ENCODE data around the gene DLGAP1. TPM values are rescaled to one million over a fixed set of nuclear protein-coding genes. Genes with fewer than 3 reads are reported as not detected.
A peak's percentile ranks its signal among the peaks of the same experiment; 100 is the strongest.

DLGAP1 gene
- total RNA-seq, 1 experiment from 2014 or later = 23.0 TPM

DNA sequence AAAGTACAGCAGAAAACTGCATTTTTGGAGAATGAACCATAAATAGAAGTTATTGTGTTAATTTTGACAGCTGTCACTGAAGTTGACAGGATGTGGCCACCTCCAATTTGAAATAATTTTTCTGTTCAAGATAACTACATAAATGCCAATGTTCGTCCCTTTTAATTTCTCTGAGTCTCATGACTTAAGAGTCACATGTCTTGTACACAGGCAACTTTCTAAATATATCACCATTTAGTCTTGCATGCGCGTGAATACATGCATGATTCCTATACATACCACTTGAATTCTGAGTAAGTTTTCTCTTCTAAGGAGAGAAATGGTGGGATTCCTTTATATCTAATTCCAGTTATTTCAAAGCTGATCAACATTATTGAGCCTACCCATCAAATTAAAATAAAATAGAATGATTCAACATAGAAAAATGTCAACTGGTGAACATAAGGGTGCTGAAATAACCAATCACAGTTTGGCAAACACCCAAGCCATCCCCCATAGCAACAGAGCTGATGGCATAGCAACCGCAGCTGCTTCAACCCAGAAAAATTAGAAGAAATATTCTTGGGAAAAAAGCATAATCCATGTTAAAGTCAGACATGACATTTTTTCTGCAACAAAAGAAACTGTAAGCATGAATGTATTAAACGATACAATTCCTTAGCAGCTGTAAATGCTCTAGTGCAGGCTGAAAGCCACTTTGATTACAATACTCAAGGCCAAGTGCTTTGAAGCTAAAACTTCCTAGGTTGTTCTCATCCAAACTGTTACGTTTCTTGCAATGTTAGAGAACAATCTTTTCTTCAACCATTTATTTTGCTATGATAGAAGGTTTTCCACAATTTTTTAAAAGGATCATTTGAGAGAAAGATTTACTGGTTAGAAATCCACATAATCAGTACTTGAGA lies 282.7 kb downstream of the DLGAP1 start:
- H3K36me3 Mint-ChIP-seq = no peaks in the 10 kb centered on the region
- H3K4me3 Mint-ChIP-seq = no peak overlapping the region
- POLR2A ChIA-PET = no interaction called here
- no peaks in the 10 kb centered on the region for H3K27me3 Mint-ChIP-seq (ENCODE audit: low read depth)
- no peaks in the 10 kb centered on the region for H3K9me3 Mint-ChIP-seq
- peaks cover 8% of the 10 kb centered on the region for H3K4me1 Mint-ChIP-seq
- DNase-seq (ENCODE audit: low spot score) (no peak), ATAC-seq (no peak)
- no peak for TF ChIP-seq ZNF317 (CRISPR knock-in tag; IDR thresholded peaks at IDR 0.05; ENCODE audit: borderline replicate concordance, low read depth)
- TF ChIP-seq NR1H2 (CRISPR knock-in tag; IDR thresholded peaks at IDR 0.05) = no peak
- TF ChIP-seq, protein P1, sequence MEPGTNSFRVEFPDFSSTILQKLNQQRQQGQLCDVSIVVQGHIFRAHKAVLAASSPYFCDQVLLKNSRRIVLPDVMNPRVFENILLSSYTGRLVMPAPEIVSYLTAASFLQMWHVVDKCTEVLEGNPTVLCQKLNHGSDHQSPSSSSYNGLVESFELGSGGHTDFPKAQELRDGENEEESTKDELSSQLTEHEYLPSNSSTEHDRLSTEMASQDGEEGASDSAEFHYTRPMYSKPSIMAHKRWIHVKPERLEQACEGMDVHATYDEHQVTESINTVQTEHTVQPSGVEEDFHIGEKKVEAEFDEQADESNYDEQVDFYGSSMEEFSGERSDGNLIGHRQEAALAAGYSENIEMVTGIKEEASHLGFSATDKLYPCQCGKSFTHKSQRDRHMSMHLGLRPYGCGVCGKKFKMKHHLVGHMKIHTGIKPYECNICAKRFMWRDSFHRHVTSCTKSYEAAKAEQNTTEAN (CRISPR knock-in tag; IDR thresholded peaks at IDR 0.05) = no peak
- no peak for TF ChIP-seq ZBTB21 (CRISPR knock-in tag; IDR thresholded peaks at IDR 0.05; ENCODE audit: borderline replicate concordance)
- no peak for TF ChIP-seq MYBL2 (CRISPR knock-in tag; IDR thresholded peaks at IDR 0.05)
- TF ChIP-seq, protein P2, sequence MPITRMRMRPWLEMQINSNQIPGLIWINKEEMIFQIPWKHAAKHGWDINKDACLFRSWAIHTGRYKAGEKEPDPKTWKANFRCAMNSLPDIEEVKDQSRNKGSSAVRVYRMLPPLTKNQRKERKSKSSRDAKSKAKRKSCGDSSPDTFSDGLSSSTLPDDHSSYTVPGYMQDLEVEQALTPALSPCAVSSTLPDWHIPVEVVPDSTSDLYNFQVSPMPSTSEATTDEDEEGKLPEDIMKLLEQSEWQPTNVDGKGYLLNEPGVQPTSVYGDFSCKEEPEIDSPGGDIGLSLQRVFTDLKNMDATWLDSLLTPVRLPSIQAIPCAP (CRISPR knock-in tag; IDR thresholded peaks at IDR 0.05) = no peak
- no peak for TF ChIP-seq SP1 (CRISPR knock-in tag; conservative IDR thresholded peaks at IDR 0.05)
- TF ChIP-seq, protein P3, sequence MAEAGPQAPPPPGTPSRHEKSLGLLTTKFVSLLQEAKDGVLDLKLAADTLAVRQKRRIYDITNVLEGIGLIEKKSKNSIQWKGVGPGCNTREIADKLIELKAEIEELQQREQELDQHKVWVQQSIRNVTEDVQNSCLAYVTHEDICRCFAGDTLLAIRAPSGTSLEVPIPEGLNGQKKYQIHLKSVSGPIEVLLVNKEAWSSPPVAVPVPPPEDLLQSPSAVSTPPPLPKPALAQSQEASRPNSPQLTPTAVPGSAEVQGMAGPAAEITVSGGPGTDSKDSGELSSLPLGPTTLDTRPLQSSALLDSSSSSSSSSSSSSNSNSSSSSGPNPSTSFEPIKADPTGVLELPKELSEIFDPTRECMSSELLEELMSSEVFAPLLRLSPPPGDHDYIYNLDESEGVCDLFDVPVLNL (CRISPR knock-in tag; IDR thresholded peaks at IDR 0.05; ENCODE audit: borderline replicate concordance, low read depth) = no peak
- TF ChIP-seq, protein P4, sequence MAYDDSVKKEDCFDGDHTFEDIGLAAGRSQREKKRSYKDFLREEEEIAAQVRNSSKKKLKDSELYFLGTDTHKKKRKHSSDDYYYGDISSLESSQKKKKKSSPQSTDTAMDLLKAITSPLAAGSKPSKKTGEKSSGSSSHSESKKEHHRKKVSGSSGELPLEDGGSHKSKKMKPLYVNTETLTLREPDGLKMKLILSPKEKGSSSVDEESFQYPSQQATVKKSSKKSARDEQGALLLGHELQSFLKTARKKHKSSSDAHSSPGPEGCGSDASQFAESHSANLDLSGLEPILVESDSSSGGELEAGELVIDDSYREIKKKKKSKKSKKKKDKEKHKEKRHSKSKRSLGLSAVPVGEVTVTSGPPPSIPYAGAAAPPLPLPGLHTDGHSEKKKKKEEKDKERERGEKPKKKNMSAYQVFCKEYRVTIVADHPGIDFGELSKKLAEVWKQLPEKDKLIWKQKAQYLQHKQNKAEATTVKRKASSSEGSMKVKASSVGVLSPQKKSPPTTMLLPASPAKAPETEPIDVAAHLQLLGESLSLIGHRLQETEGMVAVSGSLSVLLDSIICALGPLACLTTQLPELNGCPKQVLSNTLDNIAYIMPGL (CRISPR knock-in tag; IDR thresholded peaks at IDR 0.05) = no peak
- no peak for TF ChIP-seq ELF4 (CRISPR knock-in tag; IDR thresholded peaks at IDR 0.05; ENCODE audit: low read depth)
- TF ChIP-seq NFE2L1 (CRISPR knock-in tag; IDR thresholded peaks at IDR 0.05) = no peak
- no peak for TF ChIP-seq FOXJ3 (CRISPR knock-in tag; IDR thresholded peaks at IDR 0.05; ENCODE audit: borderline replicate concordance)
- no peak for TF ChIP-seq SOX15 (CRISPR knock-in tag; IDR thresholded peaks at IDR 0.05)
- TF ChIP-seq, protein P5, sequence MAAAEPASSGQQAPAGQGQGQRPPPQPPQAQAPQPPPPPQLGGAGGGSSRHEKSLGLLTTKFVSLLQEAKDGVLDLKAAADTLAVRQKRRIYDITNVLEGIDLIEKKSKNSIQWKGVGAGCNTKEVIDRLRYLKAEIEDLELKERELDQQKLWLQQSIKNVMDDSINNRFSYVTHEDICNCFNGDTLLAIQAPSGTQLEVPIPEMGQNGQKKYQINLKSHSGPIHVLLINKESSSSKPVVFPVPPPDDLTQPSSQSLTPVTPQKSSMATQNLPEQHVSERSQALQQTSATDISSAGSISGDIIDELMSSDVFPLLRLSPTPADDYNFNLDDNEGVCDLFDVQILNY (CRISPR knock-in tag; IDR thresholded peaks at IDR 0.05) = no peak
- CTCF ChIA-PET = interaction anchor here (1.1 kb wide), 2 partner anchors 10 to 65 kb away, joined by 4 read pairs; no protein-coding TSS in a partner anchor
- H3K27ac Mint-ChIP-seq = no peak overlapping the region

DNA sequence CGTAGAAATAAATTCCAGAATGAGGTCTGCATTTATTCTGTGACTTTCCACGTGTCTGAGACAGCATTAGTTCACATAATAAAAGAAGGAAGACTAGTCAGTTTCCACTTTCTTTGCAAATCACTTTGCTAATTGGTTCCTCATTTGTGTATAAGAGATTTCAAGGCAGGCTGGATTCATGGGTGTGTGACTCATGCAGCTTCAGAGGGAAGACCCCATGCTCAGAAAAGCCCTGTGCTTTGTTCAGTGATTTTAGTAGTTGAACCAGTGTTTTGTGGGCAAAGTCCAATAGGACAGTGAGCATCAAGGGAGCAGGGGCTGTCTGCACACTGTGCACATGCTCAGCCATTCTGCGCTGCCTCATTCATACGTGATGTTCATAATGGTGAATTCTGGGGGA lies 297.8 kb downstream of the DLGAP1 start:
- ChIA-PET CTCF (no interaction called here), POLR2A (no interaction called here)
- Mint-ChIP-seq H3K36me3 (peaks cover 15% of the 10 kb centered on the region), H3K27me3 (ENCODE audit: low read depth) (no peaks in the 10 kb centered on the region), H3K27ac (peak overlapping the region; percentile 54; the same call in 1 of the 2 replicates), H3K4me1 (peaks cover 48% of the 10 kb centered on the region), H3K4me3 (no peak overlapping the region), H3K9me3 (peaks cover 13% of the 10 kb centered on the region)
- DNase-seq (ENCODE audit: low spot score) (no peak), ATAC-seq (peak; percentile 38; the same call in 1 of the 2 replicates)
- TF ChIP-seq ZNF416 (CRISPR knock-in tag; IDR thresholded peaks at IDR 0.05) (no peak), NFYB (CRISPR knock-in tag; conservative IDR thresholded peaks at IDR 0.05; ENCODE audit: low read depth) (no peak), SP1 (CRISPR knock-in tag; conservative IDR thresholded peaks at IDR 0.05) (no peak), NFATC4 (CRISPR knock-in tag; IDR thresholded peaks at IDR 0.05) (no peak), ZNF219 (CRISPR knock-in tag; IDR thresholded peaks at IDR 0.05; ENCODE audit: borderline replicate concordance) (no peak), SMAD3 (CRISPR knock-in tag; IDR thresholded peaks at IDR 0.05; ENCODE audit: borderline replicate concordance) (no peak)
- TF ChIP-seq, protein P6, sequence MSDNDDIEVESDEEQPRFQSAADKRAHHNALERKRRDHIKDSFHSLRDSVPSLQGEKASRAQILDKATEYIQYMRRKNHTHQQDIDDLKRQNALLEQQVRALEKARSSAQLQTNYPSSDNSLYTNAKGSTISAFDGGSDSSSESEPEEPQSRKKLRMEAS (CRISPR knock-in tag; IDR thresholded peaks at IDR 0.05) = no peak
- TF ChIP-seq, protein P7, sequence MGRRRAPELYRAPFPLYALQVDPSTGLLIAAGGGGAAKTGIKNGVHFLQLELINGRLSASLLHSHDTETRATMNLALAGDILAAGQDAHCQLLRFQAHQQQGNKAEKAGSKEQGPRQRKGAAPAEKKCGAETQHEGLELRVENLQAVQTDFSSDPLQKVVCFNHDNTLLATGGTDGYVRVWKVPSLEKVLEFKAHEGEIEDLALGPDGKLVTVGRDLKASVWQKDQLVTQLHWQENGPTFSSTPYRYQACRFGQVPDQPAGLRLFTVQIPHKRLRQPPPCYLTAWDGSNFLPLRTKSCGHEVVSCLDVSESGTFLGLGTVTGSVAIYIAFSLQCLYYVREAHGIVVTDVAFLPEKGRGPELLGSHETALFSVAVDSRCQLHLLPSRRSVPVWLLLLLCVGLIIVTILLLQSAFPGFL (CRISPR knock-in tag; IDR thresholded peaks at IDR 0.05; ENCODE audit: borderline replicate concordance) = no peak

Data from WTC11 (cell line).